PC-9 (cell line): Measurements from ENCODE around the gene TLR8. TPM values are rescaled to one million over a fixed set of nuclear protein-coding genes. Genes with fewer than 3 reads are reported as not detected.

ENCODE experiments used
- BruUV-seq: library from RNA; stranded (reverse); fragments of 400-500 nt; replicated peaks from 2 replicates; lab custom pipeline; 2021; lab: Mats Ljungman, UMichigan
- CTCF ChIA-PET: fragments of 300-600 bp; sonication (Branson Sonifier 250); formaldehyde crosslinking; loops from one replicate; lab custom pipeline; 2022; ENCODE audit warnings: antibody characterized with exemption; lab: Charles Lee
- POLR2A ChIA-PET: fragments of 300-600 bp; sonication (Branson Sonifier 250); formaldehyde crosslinking; loops from one replicate; lab custom pipeline; 2022; ENCODE audit warnings: antibody characterized with exemption; ENCODE audit not compliant: unreplicated experiment; lab: Charles Lee
- DNase-seq, 2 experiments: peaks; one replicate each; pipeline versions ENCODE4 v3.0.0 to v3.0.0-alpha.2; 2015 to 2022; ENCODE audit warnings: mixed read lengths in 1 of 2
- H2AFZ ChIP-seq: fragments of 200-600 bp; sonication (generic); 2 replicates; pipeline ENCODE4 v1.8.1; 2017; ENCODE audit warnings: antibody characterized with exemption
- H3F3A ChIP-seq: fragments of 200-600 bp; sonication (generic); 2 replicates; pipeline ENCODE4 v1.8.1; 2017; ENCODE audit warnings: antibody characterized with exemption, mild to moderate bottlenecking, low read depth; ENCODE audit not compliant: insufficient read depth
- H3K27ac ChIP-seq: fragments of 200-600 bp; sonication (generic); 2 replicates; pipeline ENCODE4 v1.6.1; 2016; ENCODE audit warnings: mixed run types
- H3K27me3 ChIP-seq: fragments of 200-600 bp; sonication (generic); 2 replicates; pipeline ENCODE4 v1.6.1; 2016; ENCODE audit warnings: low read depth, mixed run types; ENCODE audit not compliant: insufficient read depth
- H3K36me3 ChIP-seq: fragments of 200-600 bp; sonication (generic); 2 replicates; pipeline ENCODE4 v1.6.1; 2016; ENCODE audit warnings: low read depth, mixed run types
- H3K4me1 ChIP-seq: fragments of 200-600 bp; sonication (generic); replicated peaks from 2 replicates; pipeline ENCODE4 v1.6.1; 2016; ENCODE audit warnings: mixed run types; ENCODE audit not compliant: insufficient read depth
- H3K4me2 ChIP-seq: fragments of 200-600 bp; sonication (generic); 2 replicates; pipeline ENCODE4 v1.6.1; 2017; ENCODE audit warnings: mixed run types
- H3K4me3 ChIP-seq: fragments of 200-600 bp; sonication (generic); 2 replicates; pipeline ENCODE4 v1.6.1; 2016; ENCODE audit warnings: mixed run types
- H3K79me2 ChIP-seq: fragments of 200-600 bp; sonication (generic); 2 replicates; pipeline ENCODE4 v1.6.1; 2017; ENCODE audit warnings: low read depth, mixed run types
- H3K9me2 ChIP-seq: fragments of 200-600 bp; sonication (generic); 2 replicates; pipeline ENCODE4 v1.8.1; 2017; ENCODE audit warnings: mild to moderate bottlenecking; ENCODE audit not compliant: insufficient read depth
- H3K9me3 ChIP-seq: fragments of 200-600 bp; sonication (generic); 2 replicates; pipeline ENCODE4 v1.8.1; 2016; ENCODE audit warnings: low read depth; ENCODE audit not compliant: insufficient read depth
- H4K20me1 ChIP-seq: fragments of 200-600 bp; sonication (generic); 2 replicates; pipeline ENCODE4 v1.8.1; 2017; ENCODE audit not compliant: insufficient read depth
- EZH2 ChIP-seq: fragments of 200-600 bp; sonication (generic); IDR thresholded peaks from 2 replicates; pipeline ENCODE4 v1.8.0; 2017; ENCODE audit warnings: antibody characterized with exemption, low read depth
- intact Hi-C: fragments of 100-400 bp; cut with micrococcal nuclease; formaldehyde crosslinking; loops from one replicate; pipeline ENCODE4 v1.10.0; 2022; ENCODE audit not compliant: unreplicated experiment
- total RNA-seq: library from RNA; stranded (reverse); gene quantifications from 2 replicates; pipeline ENCODE4 v1.2.3, GENCODE V29; 2021
- TF ChIP-seq, protein P1 (sequence below): fragments of 200-600 bp; sonication (generic); conservative IDR thresholded peaks from 2 replicates; pipeline ENCODE4 v1.6.1; 2017; ENCODE audit warnings: mixed run types, antibody characterized with exemption, mild to moderate bottlenecking, moderate library complexity

Gene TLR8
- total RNA-seq, 1 experiment from 2014 or later, result not detected

DNA sequence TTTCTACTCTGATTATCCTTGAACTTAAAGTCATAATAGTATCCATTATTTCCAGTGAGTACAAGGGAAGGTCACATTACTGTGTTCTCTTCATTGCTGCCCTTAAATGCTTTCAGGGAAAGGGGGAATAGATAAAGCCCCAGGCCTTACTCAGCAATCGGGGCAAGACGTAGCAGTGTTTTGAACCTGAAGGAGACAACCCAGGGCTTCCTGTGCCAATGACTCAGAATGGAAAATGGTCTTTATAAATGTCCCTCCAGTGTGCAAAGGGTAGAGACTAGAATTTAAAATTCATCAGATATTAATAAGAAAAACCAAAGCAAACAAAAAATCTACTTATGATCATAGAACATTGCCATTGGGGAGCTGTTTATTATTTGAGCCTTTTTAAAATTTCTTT is 23.7 kb downstream of the TLR8 start:
- TF ChIP-seq, protein P1, sequence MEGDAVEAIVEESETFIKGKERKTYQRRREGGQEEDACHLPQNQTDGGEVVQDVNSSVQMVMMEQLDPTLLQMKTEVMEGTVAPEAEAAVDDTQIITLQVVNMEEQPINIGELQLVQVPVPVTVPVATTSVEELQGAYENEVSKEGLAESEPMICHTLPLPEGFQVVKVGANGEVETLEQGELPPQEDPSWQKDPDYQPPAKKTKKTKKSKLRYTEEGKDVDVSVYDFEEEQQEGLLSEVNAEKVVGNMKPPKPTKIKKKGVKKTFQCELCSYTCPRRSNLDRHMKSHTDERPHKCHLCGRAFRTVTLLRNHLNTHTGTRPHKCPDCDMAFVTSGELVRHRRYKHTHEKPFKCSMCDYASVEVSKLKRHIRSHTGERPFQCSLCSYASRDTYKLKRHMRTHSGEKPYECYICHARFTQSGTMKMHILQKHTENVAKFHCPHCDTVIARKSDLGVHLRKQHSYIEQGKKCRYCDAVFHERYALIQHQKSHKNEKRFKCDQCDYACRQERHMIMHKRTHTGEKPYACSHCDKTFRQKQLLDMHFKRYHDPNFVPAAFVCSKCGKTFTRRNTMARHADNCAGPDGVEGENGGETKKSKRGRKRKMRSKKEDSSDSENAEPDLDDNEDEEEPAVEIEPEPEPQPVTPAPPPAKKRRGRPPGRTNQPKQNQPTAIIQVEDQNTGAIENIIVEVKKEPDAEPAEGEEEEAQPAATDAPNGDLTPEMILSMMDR, result no peak
- TF ChIP-seq EZH2, result no peak
- Histone ChIP-seq H3K4me1 (no peaks in the 10 kb centered on the region), H3F3A (no peaks in the 10 kb centered on the region), H3K9me3 (no peaks in the 10 kb centered on the region), H3K4me3 (no peak overlapping the region), H3K79me2 (no peaks in the 10 kb centered on the region), H3K4me2 (no peak overlapping the region), H2AFZ (no peak overlapping the region), H3K27ac (no peak overlapping the region), H4K20me1 (no peaks in the 10 kb centered on the region), H3K9me2 (no peaks in the 10 kb centered on the region), H3K36me3 (no peaks in the 10 kb centered on the region), H3K27me3 (no peaks in the 10 kb centered on the region)
- ChIA-PET POLR2A (no interaction called here), CTCF (no interaction called here)
- no peak for DNase-seq
- intact Hi-C loops, result no loop called here
- no TSS peak for BruUV-seq

DNA sequence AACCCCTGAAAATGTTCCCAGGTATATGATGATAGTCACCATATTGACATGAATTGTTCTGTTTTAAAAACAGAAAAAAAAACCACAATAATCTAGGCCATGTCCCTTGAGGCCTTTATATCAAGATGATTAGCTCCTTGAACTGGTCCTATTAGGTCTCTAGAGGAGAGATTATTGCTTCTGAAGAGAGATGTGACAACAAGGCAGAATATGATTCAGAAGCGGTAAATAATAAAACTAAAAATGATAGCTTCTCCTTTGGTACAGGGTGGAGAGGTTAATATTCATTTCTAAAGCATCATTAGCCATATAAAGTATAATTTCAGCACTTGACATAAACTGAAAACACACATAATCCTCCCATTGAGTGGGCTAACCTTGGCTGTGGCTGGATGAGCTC is 25.8 kb downstream of the TLR8 start:
- no peaks in the 10 kb centered on the region for H3K27me3 ChIP-seq
- no peak overlapping the region for H3K4me3 ChIP-seq
- no peak overlapping the region for H3K4me2 ChIP-seq
- no peaks in the 10 kb centered on the region for H4K20me1 ChIP-seq
- BruUV-seq, result no TSS peak
- ChIA-PET POLR2A (no interaction called here), CTCF (no interaction called here)
- no peak for DNase-seq
- no peak overlapping the region for H2AFZ ChIP-seq
- no peaks in the 10 kb centered on the region for H3F3A ChIP-seq
- H3K79me2 ChIP-seq, result no peaks in the 10 kb centered on the region
- H3K9me3 ChIP-seq, result peaks cover 4% of the 10 kb centered on the region; the same call in 1 of the 2 replicates
- intact Hi-C loops, result no loop called here
- H3K9me2 ChIP-seq, result no peaks in the 10 kb centered on the region
- no peak overlapping the region for H3K27ac ChIP-seq
- TF ChIP-seq, protein P1, result no peak
- no peak for TF ChIP-seq EZH2
- H3K4me1 ChIP-seq, result no peaks in the 10 kb centered on the region
- no peaks in the 10 kb centered on the region for H3K36me3 ChIP-seq

DNA sequence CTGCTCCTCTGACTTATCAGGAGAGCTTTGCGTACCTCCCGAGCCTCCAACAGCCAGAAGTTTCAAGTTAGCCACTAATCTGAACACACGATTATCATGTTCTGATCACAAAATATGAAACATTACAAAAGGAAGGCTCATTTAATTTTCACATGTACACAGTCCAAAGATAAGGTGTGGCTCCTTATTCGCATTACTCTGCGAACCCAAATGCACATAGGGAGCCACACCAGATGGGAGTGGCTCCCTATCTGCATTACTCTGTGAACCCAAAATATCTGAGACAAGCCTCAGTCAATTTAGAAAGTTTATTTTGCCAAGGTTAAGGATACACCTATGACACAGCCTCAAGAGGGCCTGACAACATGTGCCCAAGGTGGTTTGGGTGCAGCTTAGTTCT is 28.4 kb downstream of the TLR8 start:
- TF ChIP-seq, protein P1, result no peak
- TF ChIP-seq EZH2, result no peak
- ChIA-PET POLR2A (no interaction called here), CTCF (no interaction called here)
- Histone ChIP-seq H3F3A (no peaks in the 10 kb centered on the region), H3K4me3 (no peak overlapping the region), H3K4me1 (no peaks in the 10 kb centered on the region), H4K20me1 (no peaks in the 10 kb centered on the region), H3K27ac (no peak overlapping the region), H3K79me2 (no peaks in the 10 kb centered on the region), H3K27me3 (no peaks in the 10 kb centered on the region), H3K9me2 (no peaks in the 10 kb centered on the region), H3K9me3 (peaks cover 4% of the 10 kb centered on the region; the same call in 1 of the 2 replicates), H3K36me3 (no peaks in the 10 kb centered on the region), H2AFZ (no peak overlapping the region), H3K4me2 (no peak overlapping the region)
- intact Hi-C loops, result no loop called here
- no TSS peak for BruUV-seq
- DNase-seq, result no peak
